HG03439 (cell line): ENCODE data around the gene KRTAP4-8.
"Not testable (repeated sequence)": the region's sequence is repeated elsewhere in the genome, so short reads cannot be mapped to it uniquely, and the experiment has no call there.

Experiments
- ATAC-seq: cut with Tn5 transposase; IDR thresholded peaks from one replicate; pipeline ENCODE4 v1.9.1; 2021; ENCODE audit warnings: mild to moderate bottlenecking, moderate library complexity; ENCODE audit not compliant: unreplicated experiment

KRTAP4-8 gene

GRCh38 chr17:41108728-41109386 lies 10.9 kb upstream of the KRTAP4-8 start:
- not testable (repeated sequence) for ATAC-seq

- no peak for ATAC-seq
Measured at GRCh38 chr17:41107941-41108450, 10.1 kb upstream of the KRTAP4-8 start.

GRCh38 chr17:41105347-41105746 lies 7.4 kb upstream of the KRTAP4-8 start, which contains the start of gene KRTAP4-9:
Gene KRTAP4-9, plus strand, starts transcription at chr17:41105389. Its CDS starts 0 bp downstream, at chr17:41105389.
- ATAC-seq, result not testable (repeated sequence)

- ATAC-seq, result not testable (repeated sequence)
Measured at GRCh38 chr17:41104386-41105038, 6.6 kb upstream of the KRTAP4-8 start.

GRCh38 chr17:41103896-41104295 lies 6.0 kb upstream of the KRTAP4-8 start:
- ATAC-seq, result no peak

- no peak for ATAC-seq
Measured at GRCh38 chr17:41101586-41102259, 3.8 kb upstream of the KRTAP4-8 start, which contains the start of gene KRTAP4-16. Gene KRTAP4-16, minus strand, starts transcription at chr17:41102209. Its CDS starts 0 bp downstream, at chr17:41102209.

GRCh38 chr17:41099682-41100480 lies 1.9 kb upstream of the KRTAP4-8 start:
- ATAC-seq, result not testable (repeated sequence)

GRCh38 chr17:41098481-41098880 lies 539 bp upstream of the KRTAP4-8 start:
- ATAC-seq, result no peak

- no peak for ATAC-seq
Measured at GRCh38 chr17:41096055-41096454, 1.9 kb downstream of the KRTAP4-8 start.

- not testable (repeated sequence) for ATAC-seq
Measured at GRCh38 chr17:41088760-41089352, 9.1 kb downstream of the KRTAP4-8 start.

GRCh38 chr17:41084100-41084856 lies 13.7 kb downstream of the KRTAP4-8 start, which contains the start of gene KRTAP4-7:
Gene KRTAP4-7, plus strand, starts transcription at chr17:41084150. Its CDS starts 57 bp downstream, at chr17:41084207.
- not testable (repeated sequence) for ATAC-seq

GRCh38 chr17:41083427-41083826 lies 14.5 kb downstream of the KRTAP4-8 start:
- not testable (repeated sequence) for ATAC-seq

GRCh38 chr17:41082626-41083025 lies 15.3 kb downstream of the KRTAP4-8 start:
- ATAC-seq, result no peak

GRCh38 chr17:41076788-41077187 lies 21.2 kb downstream of the KRTAP4-8 start:
- ATAC-seq, result no peak

- ATAC-seq, result no peak
Measured at GRCh38 chr17:41073676-41074075, 24.3 kb downstream of the KRTAP4-8 start.

- ATAC-seq, result no peak
Measured at GRCh38 chr17:41071606-41072360, 26.2 kb downstream of the KRTAP4-8 start.

- no peak for ATAC-seq
Measured at GRCh38 chr17:41069031-41069430, 28.9 kb downstream of the KRTAP4-8 start.

GRCh38 chr17:41067281-41067680 lies 30.7 kb downstream of the KRTAP4-8 start:
- no peak for ATAC-seq
